T-helper 2 cell treated with Interferon-gamma antibody and Interleukin-4, amounts not matched to agents 5 μg/mL and 100 μg/mL, for 36 hours (primary cell): ENCODE measurements around the gene DDIAS.

Experiments
- DNase-seq: peaks from one replicate; pipeline ENCODE4 v3.0.0; 2021; ENCODE audit warnings: low spot score
- H3K27ac Mint-ChIP-seq: one replicate; pipeline ENCODE4 v1.8.0; 2021; ENCODE audit warnings: mild to moderate bottlenecking, mixed read lengths
- H3K27me3 Mint-ChIP-seq: one replicate; pipeline ENCODE4 v1.8.0; 2021; ENCODE audit warnings: low read depth, mixed read lengths
- H3K36me3 Mint-ChIP-seq: one replicate; pipeline ENCODE4 v1.8.0; 2021; ENCODE audit warnings: low read depth, mixed read lengths
- H3K4me1 Mint-ChIP-seq: one replicate; pipeline ENCODE4 v1.8.0; 2021; ENCODE audit warnings: low read depth, mixed read lengths
- H3K4me3 Mint-ChIP-seq: one replicate; pipeline ENCODE4 v1.8.0; 2022; ENCODE audit warnings: mild to moderate bottlenecking, moderate library complexity, mixed read lengths
- H3K9me3 Mint-ChIP-seq: one replicate; pipeline ENCODE4 v1.8.0; 2021; ENCODE audit warnings: mixed read lengths

Gene DDIAS

DNA sequence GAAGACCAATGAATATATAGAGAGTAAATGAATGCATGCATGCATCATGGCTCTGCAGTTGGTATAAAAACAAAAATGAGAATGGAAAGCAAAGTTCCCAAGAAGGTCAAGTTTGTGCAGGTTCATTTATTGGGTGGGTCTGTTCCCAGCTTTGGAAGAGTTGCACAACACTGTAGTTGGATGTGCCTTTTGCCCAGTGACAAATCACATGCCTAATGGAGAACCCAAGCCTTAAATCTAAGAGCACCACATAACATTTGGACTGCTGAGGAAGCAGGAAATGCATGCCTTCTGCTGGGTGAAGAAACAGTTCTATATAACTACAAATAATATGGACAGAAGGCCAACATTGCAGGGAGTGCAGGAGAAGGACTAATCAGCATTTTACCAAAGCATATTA is 31.9 kb upstream of the DDIAS start:
- Mint-ChIP-seq H3K4me1 (peaks cover 23% of the 10 kb centered on the region), H3K27ac (no peak overlapping the region), H3K36me3 (no peaks in the 10 kb centered on the region), H3K4me3 (no peak overlapping the region), H3K27me3 (peaks cover 2% of the 10 kb centered on the region), H3K9me3 (no peaks in the 10 kb centered on the region)
- DNase-seq = no peak

GRCh38 chr11:82871646-82872045 is 29.9 kb upstream of the DDIAS start:
- H3K4me3 Mint-ChIP-seq = no peak overlapping the region
- H3K4me1 Mint-ChIP-seq = peaks cover 25% of the 10 kb centered on the region
- peaks cover 4% of the 10 kb centered on the region for H3K9me3 Mint-ChIP-seq
- no peak for DNase-seq
- peaks cover 2% of the 10 kb centered on the region for H3K27me3 Mint-ChIP-seq
- H3K27ac Mint-ChIP-seq = no peak overlapping the region
- no peaks in the 10 kb centered on the region for H3K36me3 Mint-ChIP-seq

DNA sequence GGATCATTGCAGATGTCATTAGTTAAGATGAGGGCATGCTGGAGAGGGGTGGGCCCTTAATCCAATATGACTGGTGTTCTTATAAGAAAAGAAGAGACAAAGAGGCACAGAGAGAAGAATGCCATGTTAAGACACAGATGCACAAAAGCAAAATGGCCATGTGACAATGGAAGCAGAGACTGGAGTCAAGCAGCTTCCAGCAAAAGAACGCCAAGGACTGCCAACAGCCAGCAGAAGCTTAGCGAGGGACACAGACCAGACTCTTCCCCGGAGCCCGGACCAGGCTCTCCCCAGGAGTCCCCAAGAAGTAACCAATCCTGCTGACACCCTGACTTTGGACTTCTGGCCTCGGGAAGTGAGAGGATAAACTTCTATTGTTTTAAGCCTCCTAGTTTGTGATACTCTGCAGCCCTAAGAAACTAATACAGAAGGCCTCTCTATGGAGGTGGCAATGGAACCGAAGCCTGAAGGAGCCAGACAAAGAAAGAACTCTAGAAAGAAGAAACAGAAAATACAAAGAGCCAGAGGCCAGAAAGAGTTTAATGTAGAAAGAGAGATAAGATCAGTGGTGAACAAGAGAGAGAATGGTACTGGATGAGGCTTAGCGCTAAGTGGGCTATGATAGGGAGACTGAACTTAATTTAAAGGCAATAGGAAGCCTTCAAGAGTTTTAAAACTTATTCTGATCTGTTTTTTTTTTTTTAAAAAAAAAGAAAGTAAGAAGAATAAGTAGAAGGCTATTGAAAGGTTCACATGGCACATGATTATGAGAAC is 29.0 kb upstream of the DDIAS start:
- H3K4me3 Mint-ChIP-seq = no peak overlapping the region

DNA sequence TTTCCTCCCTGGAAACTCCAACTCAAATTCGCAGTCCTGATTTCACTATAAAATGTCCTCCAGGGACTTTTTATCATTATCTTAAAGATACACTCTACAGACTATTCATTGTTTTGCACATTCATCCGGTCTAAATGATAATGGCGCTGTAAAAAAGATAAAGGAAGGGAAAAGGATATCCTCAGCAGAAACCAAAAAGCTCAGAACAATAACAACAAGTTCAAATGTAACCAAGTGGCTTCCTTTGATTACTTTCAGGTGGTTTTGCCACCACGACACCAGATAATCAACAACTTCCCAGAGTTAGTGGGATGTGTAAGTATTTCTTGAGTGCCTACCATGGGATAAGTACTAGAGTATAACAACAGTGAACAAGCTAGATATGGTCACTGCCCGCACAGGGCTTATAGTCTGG is 27.6 kb upstream of the DDIAS start:
- H3K27ac Mint-ChIP-seq = no peak overlapping the region

More for the DNA sequence above, 29.0 kb upstream of the DDIAS start:
- DNase-seq = no peak
- peaks cover 22% of the 10 kb centered on the region for H3K4me1 Mint-ChIP-seq
- H3K27ac Mint-ChIP-seq = no peak overlapping the region
- H3K9me3 Mint-ChIP-seq = peaks cover 8% of the 10 kb centered on the region
- H3K27me3 Mint-ChIP-seq = no peaks in the 10 kb centered on the region
- H3K36me3 Mint-ChIP-seq = no peaks in the 10 kb centered on the region

GRCh38 chr11:82874646-82875523 is 26.7 kb upstream of the DDIAS start:
- no peaks in the 10 kb centered on the region for H3K27me3 Mint-ChIP-seq
- H3K4me1 Mint-ChIP-seq = peaks cover 20% of the 10 kb centered on the region
- peaks cover 8% of the 10 kb centered on the region for H3K36me3 Mint-ChIP-seq
- no peak for DNase-seq
- H3K27ac Mint-ChIP-seq = no peak overlapping the region
- H3K9me3 Mint-ChIP-seq = peaks cover 22% of the 10 kb centered on the region
- H3K4me3 Mint-ChIP-seq = no peak overlapping the region

More for the DNA sequence above, 27.6 kb upstream of the DDIAS start:
- Mint-ChIP-seq H3K9me3 (peaks cover 17% of the 10 kb centered on the region), H3K4me1 (peaks cover 20% of the 10 kb centered on the region), H3K4me3 (no peak overlapping the region), H3K27me3 (no peaks in the 10 kb centered on the region), H3K36me3 (peaks cover 5% of the 10 kb centered on the region)
- no peak for DNase-seq

DNA sequence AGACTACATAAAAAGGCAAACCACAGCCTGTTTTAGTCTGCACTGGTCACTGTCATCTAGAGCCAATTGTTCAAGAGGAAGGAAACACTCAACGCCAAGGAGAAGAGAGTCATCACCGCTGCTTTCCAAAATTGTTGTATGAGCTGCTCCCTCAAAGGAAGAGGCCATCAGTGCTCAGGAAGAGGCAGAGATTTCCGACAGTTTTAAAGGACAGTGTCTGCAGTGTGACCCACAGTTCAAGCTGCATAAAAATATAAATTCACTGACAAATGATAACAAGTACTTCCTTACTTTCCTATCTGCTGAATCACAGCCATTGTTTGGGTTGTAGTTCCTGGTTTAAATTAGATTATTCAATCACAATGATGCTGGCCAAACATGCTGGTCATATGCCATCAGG is 17.7 kb upstream of the DDIAS start:
- H3K36me3 Mint-ChIP-seq = peaks cover 5% of the 10 kb centered on the region

DNA sequence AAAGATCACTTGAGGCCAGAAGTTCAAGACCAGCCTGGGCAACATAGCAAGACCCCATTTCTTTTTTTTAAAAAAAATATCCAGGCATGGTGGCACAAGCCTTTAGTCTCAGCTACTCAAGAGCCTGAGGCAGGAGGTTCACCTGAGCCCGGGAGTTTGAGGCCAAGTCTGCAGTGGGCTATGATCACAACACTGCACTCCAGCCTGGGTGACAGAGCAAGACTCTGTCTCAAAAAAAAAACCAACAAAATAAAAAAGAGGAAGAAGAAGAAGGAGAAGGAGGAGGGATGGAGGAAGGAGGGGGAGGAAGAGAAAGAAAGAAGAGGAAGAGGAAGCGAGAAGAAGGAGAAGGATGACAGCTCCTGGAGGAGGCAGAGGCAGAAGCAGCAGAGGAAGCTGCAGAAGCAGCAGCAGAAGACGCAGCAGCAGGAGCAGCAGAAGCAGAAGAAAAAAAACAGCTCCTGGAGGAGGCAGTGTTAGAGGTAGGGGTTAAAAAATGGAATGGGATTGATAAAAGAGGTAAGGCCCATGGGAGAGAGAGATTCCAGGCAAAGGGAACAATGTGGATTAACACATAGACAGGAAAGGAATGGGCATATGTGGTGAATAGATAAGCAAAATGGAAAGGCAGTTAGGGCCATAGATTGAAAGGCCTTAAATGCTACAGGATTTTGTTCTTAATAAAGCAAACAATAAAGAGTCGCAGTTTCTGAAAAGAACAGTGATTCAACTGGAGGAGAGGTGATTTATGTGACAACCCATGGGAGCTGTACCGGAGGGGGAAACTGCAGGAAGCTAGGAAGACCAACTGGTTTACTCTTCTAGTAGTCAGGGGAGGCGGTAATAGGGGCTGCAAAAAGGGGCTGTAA is 12.2 kb upstream of the DDIAS start:
- Mint-ChIP-seq H3K9me3 (no peaks in the 10 kb centered on the region), H3K27me3 (no peaks in the 10 kb centered on the region), H3K27ac (no peak overlapping the region), H3K4me1 (no peaks in the 10 kb centered on the region), H3K4me3 (no peak overlapping the region), H3K36me3 (no peaks in the 10 kb centered on the region)
- DNase-seq = no peak

More for the DNA sequence above, 17.7 kb upstream of the DDIAS start:
- Mint-ChIP-seq H3K9me3 (peaks cover 10% of the 10 kb centered on the region), H3K4me3 (no peak overlapping the region), H3K4me1 (no peaks in the 10 kb centered on the region), H3K27me3 (no peaks in the 10 kb centered on the region), H3K27ac (no peak overlapping the region)
- DNase-seq = no peak

DNA sequence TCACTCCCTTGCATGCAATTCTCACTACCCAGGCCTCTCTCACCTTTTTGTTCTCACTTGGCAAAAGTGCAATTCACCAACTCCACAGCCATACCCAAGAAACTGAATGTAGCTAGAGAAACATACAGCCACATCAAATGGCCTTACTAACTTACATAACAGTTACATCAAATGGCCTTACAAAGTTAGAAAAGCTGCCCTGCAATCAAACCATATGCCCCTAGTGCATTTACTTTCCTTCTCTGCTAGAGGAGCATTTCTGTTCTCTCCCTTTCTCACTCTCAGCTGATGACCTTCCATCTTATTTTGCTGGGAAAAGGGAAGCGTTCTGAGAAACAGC is 11.6 kb upstream of the DDIAS start:
- no peak overlapping the region for H3K4me3 Mint-ChIP-seq
- no peak overlapping the region for H3K27ac Mint-ChIP-seq
- DNase-seq = no peak
- H3K27me3 Mint-ChIP-seq = no peaks in the 10 kb centered on the region
- H3K9me3 Mint-ChIP-seq = no peaks in the 10 kb centered on the region
- no peaks in the 10 kb centered on the region for H3K36me3 Mint-ChIP-seq
- H3K4me1 Mint-ChIP-seq = no peaks in the 10 kb centered on the region

- H3K36me3 Mint-ChIP-seq = no peaks in the 10 kb centered on the region
- peaks cover 4% of the 10 kb centered on the region for H3K4me1 Mint-ChIP-seq
- no peaks in the 10 kb centered on the region for H3K9me3 Mint-ChIP-seq
- DNase-seq = no peak
- H3K27me3 Mint-ChIP-seq = no peaks in the 10 kb centered on the region
- H3K4me3 Mint-ChIP-seq = no peak overlapping the region
- no peak overlapping the region for H3K27ac Mint-ChIP-seq
These were observed 10.6 kb upstream of the DDIAS start for GRCh38 chr11:82890936-82891335.

DNA sequence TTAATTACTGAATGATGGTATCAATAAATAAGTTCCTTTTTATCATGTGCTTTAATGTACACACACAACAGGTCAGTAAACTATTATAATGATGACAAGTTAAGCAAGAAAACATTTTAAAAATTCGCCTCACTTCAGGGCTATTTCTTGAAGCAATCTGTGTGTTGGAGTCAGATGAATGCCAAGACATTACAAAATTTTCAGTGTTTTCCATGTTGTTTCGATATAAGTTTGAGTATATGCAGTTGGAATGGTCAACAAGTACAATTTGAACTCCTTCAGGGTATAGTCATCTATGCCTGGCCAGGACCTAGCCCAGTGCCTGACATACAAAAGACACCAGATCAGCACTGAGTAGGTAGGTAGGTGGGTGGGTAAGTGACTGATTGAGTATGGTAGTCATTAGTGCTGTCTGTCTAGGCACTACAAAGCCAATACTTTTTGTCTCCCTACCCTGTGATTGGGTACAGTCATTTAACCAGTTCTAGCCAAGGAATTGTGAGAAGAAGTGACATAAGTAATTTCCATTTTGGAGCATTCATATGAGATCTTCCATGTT is 8.8 kb upstream of the DDIAS start:
- H3K4me1 Mint-ChIP-seq = peaks cover 7% of the 10 kb centered on the region
- H3K27me3 Mint-ChIP-seq = no peaks in the 10 kb centered on the region
- H3K36me3 Mint-ChIP-seq = no peaks in the 10 kb centered on the region
- no peak overlapping the region for H3K4me3 Mint-ChIP-seq
- H3K9me3 Mint-ChIP-seq = no peaks in the 10 kb centered on the region
- no peak overlapping the region for H3K27ac Mint-ChIP-seq
- DNase-seq = no peak

- H3K36me3 Mint-ChIP-seq = no peaks in the 10 kb centered on the region
- H3K27me3 Mint-ChIP-seq = no peaks in the 10 kb centered on the region
- no peaks in the 10 kb centered on the region for H3K9me3 Mint-ChIP-seq
- no peak overlapping the region for H3K27ac Mint-ChIP-seq
- H3K4me1 Mint-ChIP-seq = peaks cover 24% of the 10 kb centered on the region
- no peak for DNase-seq
- H3K4me3 Mint-ChIP-seq = no peak overlapping the region
These were observed 6.0 kb upstream of the DDIAS start for GRCh38 chr11:82895437-82896091.

GRCh38 chr11:82896183-82896582 is 5.4 kb upstream of the DDIAS start:
- Mint-ChIP-seq H3K9me3 (no peaks in the 10 kb centered on the region), H3K27me3 (no peaks in the 10 kb centered on the region), H3K4me3 (no peak overlapping the region), H3K27ac (no peak overlapping the region), H3K4me1 (peaks cover 27% of the 10 kb centered on the region), H3K36me3 (no peaks in the 10 kb centered on the region)
- no peak for DNase-seq

- H3K9me3 Mint-ChIP-seq = no peaks in the 10 kb centered on the region
- H3K27me3 Mint-ChIP-seq = no peaks in the 10 kb centered on the region
- no peak for DNase-seq
- H3K27ac Mint-ChIP-seq = no peak overlapping the region
- no peak overlapping the region for H3K4me3 Mint-ChIP-seq
- no peaks in the 10 kb centered on the region for H3K36me3 Mint-ChIP-seq
- H3K4me1 Mint-ChIP-seq = peaks cover 40% of the 10 kb centered on the region
These were observed 3.3 kb upstream of the DDIAS start for GRCh38 chr11:82898241-82898640.
